HUDEP-2 (cell line): ENCODE measurements around the gene ADAM11.

Experiments used
- DNase-seq, 76 experiments: peaks; one replicate each; lab custom pipeline; 2025; ENCODE audit not compliant: unreplicated experiment in 76 of 76; lab: John Stamatoyannopoulos, UW

ADAM11 gene

DNA sequence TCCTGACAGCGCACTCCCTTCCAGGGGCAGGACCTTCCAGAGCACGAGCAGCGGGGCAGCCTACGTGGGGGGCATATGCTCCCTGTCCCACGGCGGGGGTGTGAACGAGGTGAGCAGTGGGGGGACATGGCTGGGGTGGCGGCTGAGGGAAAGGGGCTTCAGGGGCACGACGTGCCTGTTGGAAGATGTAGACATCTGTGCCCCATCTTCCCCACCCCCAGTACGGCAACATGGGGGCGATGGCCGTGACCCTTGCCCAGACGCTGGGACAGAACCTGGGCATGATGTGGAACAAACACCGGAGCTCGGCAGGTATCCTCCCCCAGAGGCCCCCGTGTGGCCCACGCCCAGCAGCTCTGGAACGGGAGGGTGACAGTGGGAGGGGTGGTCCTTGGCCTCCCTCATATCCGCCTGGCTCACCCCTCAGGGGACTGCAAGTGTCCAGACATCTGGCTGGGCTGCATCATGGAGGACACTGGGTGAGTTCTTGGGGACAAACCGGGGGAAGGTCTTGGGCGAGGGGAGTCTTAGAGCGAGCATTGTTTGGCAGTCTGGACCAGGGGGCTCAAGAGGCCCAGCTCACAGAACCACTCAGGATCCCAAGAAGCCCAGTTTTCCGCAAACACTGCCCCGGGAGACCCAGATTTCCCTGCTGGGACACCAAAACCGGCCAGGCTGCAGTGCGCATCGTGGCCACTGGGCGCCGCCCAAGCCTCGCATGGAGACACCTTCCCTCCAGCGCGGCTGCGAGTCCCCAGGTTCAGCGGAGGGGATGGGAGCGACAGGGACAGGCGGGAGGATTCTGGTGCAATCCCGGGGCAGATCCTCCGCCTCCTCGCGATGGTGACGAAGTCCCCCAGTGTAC is 15.7 kb downstream of the ADAM11 start:
- DNase-seq = peak in 68 of 76 experiments; percentile 16 to 89 (median 66)

DNA sequence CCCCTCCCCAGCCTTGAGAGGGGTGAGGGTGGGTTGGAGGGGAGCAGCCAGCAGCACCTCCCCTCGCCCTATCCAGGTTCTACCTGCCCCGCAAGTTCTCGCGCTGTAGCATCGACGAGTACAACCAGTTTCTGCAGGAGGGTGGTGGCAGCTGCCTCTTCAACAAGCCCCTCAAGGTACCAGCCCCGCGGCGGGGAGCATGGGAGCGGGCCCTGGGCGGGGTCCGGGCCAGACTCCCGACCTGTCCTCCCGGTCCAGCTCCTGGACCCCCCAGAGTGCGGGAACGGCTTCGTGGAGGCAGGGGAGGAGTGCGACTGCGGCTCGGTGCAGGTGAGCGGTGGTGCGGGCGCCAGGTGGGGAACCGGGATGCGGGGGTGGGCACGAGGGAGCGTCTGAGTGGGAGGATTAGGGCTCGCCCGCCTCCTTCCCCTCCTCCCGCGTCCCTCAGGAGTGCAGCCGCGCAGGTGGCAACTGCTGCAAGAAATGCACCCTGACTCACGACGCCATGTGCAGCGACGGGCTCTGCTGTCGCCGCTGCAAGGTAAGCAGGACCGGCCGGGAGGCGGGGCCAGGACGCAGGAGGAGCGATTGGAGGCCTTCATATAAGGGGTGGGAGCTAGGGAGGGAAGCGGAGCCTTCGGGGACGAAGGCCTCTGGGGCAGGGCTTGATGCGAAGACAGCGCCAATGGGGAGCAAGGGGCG is 16.5 kb downstream of the ADAM11 start:
- peak in 75 of 76 experiments; percentile 31 to 99 (median 94) for DNase-seq

DNA sequence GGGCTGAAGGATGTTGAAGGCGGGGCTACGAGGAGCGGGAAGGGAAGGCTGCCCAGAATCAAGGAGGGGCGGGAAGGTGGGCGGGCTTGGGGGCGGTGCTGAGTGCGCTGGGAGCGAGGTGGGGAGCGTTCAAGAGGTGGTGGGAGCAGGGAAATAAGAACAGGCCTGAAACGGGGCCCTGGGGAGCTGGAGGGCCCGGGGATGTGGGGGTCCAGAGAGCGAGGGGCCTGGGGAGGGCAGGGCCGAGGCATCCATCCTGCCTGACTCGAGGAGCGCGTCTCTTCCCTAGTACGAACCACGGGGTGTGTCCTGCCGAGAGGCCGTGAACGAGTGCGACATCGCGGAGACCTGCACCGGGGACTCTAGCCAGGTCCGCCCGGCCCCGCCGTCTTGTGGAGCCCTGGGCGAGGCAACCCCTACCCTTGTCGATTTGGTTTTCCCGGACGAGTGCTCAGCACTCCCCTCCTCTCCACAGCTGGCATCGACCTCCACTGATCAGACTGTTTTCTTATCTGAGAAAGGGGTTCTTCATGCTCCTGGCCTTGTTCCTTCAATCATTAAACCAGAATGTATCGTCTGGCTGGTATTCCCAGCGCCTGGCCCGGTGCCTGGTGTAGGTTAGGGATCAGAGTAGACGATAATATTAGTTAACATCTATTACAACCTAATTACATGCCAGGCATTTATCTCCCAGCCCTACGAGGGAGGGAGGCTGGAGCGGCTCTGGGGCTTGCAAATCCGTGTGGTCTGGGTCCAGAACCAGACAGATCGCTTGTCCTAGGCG is 17.2 kb downstream of the ADAM11 start:
- peak in 14 of 76 experiments; percentile 27 to 95 (median 44) for DNase-seq

DNA sequence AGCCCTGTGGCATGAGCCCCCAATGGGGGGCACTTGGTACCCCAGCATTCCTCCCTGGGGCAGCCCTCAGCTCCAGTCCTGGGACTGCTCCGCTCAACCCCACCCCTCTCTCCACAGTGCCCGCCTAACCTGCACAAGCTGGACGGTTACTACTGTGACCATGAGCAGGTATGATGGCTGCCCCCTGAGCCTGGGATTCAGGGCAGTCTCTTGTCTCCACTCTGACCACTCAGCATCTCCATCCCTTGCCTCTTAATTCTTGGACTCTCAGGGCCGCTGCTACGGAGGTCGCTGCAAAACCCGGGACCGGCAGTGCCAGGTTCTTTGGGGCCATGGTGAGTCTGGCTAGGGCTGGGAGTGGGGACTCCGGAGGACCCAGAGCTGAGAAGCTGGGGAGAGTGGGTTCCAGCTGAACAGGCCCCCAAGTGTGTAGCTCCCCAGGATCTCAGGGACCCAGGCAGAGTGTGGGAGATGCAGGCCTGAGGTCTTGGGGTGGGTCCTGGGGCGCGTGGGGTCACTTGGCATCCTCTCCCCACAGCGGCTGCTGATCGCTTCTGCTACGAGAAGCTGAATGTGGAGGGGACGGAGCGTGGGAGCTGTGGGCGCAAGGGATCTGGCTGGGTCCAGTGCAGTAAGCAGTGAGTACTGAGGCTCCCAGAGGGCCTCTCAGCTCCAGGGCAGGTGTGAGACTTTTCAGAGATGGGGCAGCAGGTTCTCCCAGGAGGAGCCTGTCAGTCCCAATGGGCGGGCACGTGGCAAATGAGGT is 18.0 kb downstream of the ADAM11 start:
- DNase-seq = no peak

DNA sequence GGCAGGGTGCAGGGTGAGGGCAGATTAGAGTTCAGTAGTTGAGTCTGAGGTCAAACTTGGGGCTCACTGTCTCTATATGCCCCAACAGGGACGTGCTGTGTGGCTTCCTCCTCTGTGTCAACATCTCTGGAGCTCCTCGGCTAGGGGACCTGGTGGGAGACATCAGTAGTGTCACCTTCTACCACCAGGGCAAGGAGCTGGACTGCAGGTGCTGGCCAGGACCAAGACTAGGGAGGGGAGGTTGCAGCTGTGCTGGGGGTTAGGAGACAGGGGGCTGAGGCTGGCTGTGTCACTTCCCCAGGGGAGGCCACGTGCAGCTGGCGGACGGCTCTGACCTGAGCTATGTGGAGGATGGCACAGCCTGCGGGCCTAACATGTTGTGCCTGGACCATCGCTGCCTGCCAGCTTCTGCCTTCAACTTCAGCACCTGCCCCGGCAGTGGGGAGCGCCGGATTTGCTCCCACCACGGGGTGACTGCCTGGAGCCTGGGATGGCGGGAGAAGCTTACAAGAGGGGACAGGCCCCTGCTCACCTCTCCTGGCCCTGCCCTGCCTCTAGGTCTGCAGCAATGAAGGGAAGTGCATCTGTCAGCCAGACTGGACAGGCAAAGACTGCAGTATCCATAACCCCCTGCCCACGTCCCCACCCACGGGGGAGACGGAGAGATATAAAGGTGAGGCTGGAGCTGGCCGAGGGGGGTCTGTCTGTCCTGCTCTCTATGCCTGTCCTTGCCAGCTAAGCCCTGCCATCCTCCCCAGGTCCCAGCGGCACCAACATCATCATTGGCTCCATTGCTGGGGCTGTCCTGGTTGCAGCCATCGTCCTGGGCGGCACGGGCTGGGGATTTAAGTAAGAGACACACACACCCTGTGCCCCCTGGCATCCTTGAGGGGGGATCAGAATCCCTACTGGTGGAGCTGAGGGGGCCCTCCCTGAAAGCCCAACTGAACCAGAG is 18.9 kb downstream of the ADAM11 start:
- no peak for DNase-seq

DNA sequence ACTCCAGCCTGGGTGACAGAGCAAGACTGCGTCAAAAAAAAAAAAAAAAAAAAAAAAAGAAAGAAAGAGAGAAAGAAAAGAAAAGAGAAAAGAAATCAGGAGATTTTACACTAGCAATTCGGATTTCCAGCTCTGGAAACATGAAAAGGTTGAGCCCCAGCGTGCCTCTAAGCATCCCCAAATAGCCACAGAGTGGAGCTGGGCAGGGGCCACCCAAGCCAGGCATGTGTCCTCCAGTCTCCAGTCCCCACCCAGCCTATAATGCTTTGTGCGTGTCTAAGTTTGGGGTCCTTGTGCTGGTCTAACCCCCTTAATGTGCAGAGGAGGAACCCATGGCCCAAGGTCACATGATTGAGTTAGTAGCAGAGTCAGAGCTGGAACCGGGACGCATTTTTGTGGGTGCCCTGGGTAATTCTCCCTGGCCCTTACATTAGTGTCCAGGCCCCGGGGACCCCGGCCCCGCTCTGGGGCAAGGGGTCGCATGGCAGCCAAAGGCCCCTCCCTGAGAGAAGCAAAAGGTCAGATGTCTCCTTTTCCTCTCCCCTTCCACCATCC is 19.9 kb downstream of the ADAM11 start:
- no peak for DNase-seq

DNA sequence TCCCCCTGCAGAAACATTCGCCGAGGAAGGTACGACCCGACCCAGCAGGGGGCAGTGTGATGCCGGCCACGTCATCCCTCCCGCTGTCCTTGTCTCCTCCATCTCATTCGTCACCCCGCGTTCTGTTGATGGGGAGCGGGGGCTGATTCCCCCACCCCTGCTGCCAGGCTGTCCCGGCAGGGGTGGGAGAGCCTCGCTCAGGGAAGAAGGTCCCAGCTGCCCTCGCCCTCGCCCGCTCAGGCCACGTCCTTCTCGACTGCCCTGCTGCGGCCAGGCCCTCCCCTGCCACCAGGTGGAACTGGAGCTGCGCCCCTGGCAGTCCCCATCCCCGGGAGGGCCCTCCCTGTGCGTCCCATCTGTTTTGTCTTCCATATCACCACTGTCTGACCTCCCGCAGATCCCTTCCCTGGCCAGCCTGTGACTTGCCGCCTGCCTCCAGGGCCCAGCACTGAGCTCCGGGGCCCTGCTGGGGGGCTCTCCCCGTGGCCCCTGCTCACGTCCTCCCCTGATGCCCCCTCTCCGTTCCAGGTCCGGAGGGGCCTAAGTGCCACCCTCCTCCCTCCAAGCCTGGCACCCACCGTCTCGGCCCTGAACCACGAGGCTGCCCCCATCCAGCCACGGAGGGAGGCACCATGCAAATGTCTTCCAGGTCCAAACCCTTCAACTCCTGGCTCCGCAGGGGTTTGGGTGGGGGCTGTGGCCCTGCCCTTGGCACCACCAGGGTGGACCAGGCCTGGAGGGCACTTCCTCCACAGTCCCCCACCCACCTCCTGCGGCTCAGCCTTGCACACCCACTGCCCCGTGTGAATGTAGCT is 20.6 kb downstream of the ADAM11 start:
- peak in 61 of 76 experiments; percentile 5 to 76 (median 41) for DNase-seq

DNA sequence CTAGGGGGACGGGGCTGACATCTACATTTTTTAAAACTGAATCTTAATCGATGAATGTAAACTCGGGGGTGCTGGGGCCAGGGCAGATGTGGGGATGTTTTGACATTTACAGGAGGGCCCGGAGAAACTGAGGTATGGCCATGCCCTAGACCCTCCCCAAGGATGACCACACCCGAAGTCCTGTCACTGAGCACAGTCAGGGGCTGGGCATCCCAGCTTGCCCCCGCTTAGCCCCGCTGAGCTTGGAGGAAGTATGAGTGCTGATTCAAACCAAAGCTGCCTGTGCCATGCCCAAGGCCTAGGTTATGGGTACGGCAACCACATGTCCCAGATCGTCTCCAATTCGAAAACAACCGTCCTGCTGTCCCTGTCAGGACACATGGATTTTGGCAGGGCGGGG is 21.4 kb downstream of the ADAM11 start:
- DNase-seq = no peak

DNA sequence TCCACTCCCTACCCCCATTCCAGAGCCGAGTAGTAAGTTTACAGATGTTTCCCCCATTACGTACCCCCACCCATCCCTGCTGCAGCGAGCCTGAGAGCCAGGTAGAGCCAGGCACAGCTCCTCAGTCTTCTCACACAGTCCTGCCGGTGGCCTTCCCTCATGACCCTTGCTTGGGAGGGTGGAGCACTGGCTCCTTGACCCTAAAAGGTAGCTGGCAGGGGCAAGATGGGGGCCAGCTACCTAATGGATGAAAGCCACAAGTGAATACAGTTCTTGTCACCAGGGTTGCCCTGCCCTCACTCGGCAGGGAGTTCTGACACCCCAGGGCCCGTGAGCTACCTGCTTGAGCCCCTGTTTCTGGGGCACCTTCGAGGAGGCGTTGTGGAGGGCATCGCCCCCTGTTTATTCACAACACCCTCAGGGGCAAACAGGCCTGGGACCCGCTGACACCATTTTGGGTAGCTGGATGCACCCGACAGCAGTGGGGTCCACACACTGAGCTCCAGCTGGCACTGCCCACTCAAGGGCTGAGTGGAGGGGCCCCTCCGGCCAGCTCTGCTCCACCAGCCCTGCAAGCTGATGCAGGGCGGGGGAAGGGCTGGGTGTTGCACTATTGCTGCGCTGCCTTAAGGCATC is 22.2 kb downstream of the ADAM11 start:
- DNase-seq = no peak

DNA sequence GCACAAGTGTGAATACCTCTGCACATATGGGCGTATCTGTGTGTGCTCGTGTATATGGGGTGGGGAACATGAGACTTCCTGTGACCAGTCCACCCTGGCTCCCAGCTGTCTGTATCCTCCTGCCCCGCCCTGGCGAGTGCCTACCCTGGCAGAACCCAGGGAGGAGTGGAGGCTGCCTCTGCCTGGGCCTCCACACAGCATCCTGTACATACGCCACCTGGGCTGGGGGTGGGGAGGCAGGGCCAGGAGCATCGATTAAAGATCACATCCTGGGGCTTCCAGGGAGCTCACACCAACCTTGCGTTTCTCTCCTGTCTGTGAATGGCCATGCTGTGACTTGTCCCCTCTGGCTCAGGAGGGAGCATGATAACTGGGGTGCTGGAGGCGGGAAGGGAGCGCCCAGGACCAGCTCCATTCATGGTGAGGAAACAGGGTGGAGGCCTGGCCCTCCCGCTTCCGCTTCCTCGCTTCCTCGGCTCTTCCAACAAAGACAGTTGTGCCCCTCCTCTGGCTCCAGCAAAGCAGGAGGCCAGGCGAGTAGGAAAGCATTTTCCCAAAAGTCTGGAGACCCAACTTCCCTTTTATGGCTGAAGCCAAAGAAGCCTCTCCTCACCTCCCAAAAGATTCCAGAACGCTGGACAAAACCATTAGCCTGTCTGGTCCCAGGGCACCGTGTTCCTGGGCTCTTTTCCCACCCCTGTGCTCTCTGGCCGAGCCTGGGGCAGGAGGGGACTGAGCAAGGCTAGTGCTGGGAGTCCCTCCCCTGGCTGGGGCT is 22.9 kb downstream of the ADAM11 start:
- no peak for DNase-seq

DNA sequence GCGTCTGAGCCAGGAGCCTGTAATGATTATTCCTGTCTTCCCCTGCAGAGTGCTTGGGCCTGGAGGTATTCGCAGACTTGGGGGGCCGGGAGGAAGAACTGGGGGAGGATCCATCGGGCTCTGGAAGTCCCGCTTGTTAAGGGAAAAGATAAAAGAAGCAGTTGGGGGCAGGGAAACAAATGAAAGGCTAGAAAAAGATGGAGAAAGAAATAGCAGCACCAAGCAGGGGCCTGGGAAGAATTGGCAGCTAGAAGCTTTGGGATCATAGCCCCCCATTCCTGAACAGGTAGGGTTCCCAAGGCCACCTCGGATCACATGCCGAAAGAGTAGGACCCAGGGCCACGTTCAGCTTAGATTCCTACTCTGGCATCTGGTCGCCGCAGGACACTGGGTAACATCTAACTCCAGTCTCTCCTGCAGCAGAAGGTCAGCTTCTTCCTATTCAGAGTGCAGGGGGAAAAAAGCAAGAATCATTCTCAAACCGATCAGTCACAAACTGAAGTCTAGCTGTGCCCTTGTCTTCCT is 23.6 kb downstream of the ADAM11 start:
- DNase-seq = no peak

DNA sequence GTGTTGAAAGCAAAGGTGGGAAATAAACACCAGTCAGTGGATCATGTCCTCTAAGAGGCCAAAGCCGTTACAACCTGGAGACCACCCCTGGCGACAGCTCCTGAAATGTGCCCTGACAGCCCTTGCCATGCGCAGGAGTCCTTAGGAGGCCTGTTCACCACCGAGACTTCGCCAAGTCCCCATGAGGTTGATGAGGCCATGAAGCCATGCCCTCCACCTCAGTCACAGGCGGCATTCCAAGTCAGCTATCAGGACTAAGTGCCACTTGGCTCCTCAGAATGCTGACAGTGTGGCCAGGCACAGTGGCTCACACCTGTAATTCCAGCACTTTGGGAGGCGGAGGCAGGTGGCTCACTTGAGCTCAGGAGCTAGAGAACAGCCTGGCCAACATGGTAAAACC is 27.1 kb downstream of the ADAM11 start:
- no peak for DNase-seq

DNA sequence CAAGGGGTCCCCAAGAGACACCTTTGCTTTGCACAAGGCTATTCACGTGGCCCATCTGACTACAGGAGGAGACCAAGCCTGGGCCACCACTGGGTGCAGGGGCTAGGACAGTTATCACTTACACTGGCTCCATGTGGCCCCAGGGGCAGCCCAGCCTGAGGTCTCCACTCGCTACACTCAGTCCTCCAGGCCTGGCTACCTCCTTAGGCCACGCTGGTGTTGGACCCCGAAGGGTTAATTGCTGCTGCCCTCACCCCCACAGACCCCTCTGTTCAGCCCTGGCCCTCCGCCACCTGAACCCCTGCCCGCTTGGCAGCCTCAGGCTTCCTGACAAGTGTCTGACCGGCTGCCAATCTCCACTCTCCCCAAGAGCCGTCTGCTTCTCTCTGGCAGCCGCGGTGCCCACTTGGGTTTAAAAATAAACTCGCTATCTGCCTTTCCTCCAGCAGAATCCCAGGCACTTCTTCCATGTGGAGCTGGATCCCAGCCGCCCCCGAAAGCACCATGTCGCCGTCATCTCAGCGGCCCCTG is 27.8 kb downstream of the ADAM11 start:
- no peak for DNase-seq

DNA sequence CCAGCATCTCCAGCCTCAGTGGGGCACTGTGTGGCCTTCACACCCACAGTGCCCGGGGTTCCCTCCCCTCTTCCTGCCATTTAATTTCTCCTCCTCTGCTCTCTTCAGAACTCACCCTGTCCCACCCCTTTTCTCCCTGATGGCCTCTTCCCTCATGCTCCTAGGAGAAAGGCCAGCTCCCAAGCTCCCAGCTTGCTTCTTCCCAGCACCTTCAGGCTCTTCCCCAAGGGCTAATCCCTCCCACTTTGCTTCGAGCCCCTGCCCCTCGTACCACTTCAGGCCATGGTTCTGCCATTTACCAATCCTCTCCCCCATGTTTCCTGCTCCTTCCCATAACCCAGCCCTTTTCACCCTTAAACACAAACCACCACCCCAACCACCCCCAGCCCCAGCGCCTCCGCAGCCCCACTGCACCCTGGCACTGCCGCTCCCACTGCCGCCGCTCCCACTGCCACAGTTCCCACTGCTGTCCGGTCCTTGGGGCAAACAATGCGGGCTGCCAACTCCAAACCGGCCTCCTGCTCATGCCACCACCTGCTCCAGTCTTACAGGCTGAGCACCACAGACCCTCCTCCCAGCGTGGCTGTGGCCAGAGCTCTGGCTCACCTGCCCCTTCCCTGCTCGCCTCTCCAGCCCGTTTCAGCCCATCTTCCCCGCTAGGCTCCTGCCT is 28.6 kb downstream of the ADAM11 start:
- no peak for DNase-seq

DNA sequence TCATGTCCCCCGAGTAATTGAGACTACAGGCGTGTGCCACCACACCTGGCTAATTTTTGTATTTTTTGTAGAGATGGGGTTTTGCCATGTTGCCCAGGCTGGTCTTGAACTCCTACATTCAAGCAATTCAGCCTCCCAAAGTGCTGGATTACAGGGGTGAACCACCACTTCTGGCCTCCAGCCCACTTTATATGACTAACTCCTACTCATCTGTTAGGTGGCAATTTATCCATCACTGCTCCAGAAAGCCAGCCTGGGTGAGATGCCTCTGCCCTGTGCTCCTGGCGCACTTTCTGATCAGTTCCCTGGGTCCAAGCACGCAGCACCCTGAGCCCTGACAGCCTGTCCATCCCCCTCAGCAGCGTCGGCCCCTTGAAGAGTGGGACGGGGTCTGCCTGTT is 29.4 kb downstream of the ADAM11 start:
- DNase-seq = no peak

DNA sequence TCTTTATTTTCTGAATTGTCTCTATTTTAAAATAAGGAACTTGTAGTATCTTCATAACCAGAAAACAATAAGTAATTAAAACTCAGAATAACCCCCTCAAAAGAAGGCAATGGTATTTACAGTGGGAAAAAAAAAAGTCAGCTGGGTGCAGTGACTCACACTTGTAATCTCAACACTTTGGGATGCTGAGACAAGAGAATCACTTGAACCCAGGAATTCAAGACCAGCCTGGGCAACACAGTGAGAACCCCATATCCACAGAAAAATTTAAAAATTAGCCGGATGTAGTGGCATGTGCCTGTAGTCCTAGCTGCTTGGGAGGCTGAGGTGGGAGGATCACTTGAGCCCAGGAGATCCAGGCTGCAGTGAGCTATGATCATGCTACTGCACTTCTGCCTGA is 33.5 kb downstream of the ADAM11 start:
- DNase-seq = no peak
